Measurements from ENCODE around the gene OR8D2. TPM values are rescaled to one million over a fixed set of nuclear protein-coding genes. Genes with fewer than 3 reads are reported as not detected.
"Not testable (repeated sequence)": the region's sequence is repeated elsewhere in the genome, so short reads cannot be mapped to it uniquely, and the experiment has no call there.

The OR8D2 gene
- total RNA-seq, 2 experiments from 2014 or later, result not detected

GRCh38 chr11:124274000-124274399, 46.0 kb downstream of the OR8D2 start:
- no peak for DNase-seq
- Mint-ChIP-seq H3K4me3 (no peak overlapping the region), H3K27me3 (no peaks in the 10 kb centered on the region), H3K36me3 (ENCODE audit: low read depth) (no peaks in the 10 kb centered on the region), H3K27ac (no peak overlapping the region), H3K4me1 (no peaks in the 10 kb centered on the region), H3K9me3 (no peaks in the 10 kb centered on the region)
- CTCF ChIA-PET, result no interaction called here
- POLR2A ChIA-PET, result no interaction called here

DNA sequence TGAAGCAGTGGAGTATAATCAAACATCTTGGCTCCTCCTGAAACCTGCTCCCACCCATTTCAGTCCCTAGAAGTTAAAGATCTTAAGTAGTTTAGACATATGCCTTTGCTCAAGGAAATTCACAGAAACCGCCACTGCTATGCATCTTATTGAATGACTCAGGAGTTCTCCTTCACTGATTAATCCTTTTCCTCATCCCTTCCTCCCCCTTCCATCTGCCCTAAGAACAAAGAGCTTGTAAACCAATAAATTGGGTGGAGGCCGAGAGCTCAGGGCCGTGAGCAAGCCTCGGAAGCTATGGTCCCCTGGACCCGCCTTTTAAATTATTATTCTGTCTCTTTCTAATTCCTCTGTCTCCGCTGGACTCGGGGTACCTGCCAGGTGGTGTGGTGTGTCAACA, 49.1 kb downstream of the OR8D2 start:
- DNase-seq; H3K4me3 Mint-ChIP-seq; POLR2A ChIA-PET; CTCF ChIA-PET; H3K27ac Mint-ChIP-seq; H3K27me3 Mint-ChIP-seq; H3K36me3 Mint-ChIP-seq (ENCODE audit: low read depth); H3K4me1 Mint-ChIP-seq; H3K9me3 Mint-ChIP-seq: not testable (repeated sequence)

Other genes with a start within 250 kb of the OR8D2 start
- gene VWA5A, start 204.7 kb downstream of the OR8D2 start, total RNA-seq, result 1 to 10 TPM; 6.7 to 6.8 TPM
- not detected for gene OR10D3, start 136.9 kb downstream of the OR8D2 start, total RNA-seq
- gene OR8G1, start 79.1 kb downstream of the OR8D2 start, total RNA-seq, result not detected
- not detected for gene OR8G5, start 63.8 kb downstream of the OR8D2 start, total RNA-seq
- not detected for gene OR8D1, start 6.2 kb downstream of the OR8D2 start, total RNA-seq
- not detected for gene OR8B2, start 64.3 kb upstream of the OR8D2 start, total RNA-seq
- not detected for gene OR8B3, start 78.8 kb upstream of the OR8D2 start, total RNA-seq
- not detected for gene OR8B4, start 104.7 kb upstream of the OR8D2 start, total RNA-seq
- not detected for gene OR8B8, start 125.5 kb upstream of the OR8D2 start, total RNA-seq
- not detected for gene OR8B12, start 223.5 kb upstream of the OR8D2 start, total RNA-seq
- not detected for gene OR8A1, start 249.8 kb upstream of the OR8D2 start, total RNA-seq